HepG2 (cell line): ENCODE measurements around the gene ISOC2. TPM values are rescaled to one million over a fixed set of nuclear protein-coding genes. Genes with fewer than 3 reads are reported as not detected.

Experiments used
- EHMT2 ChIP-seq: fragments of 200-600 bp; sonication (generic); IDR thresholded peaks from 2 replicates; pipeline ENCODE4 v1.7.0; 2017; ENCODE audit warnings: antibody characterized with exemption, low read depth, low read length, borderline replicate concordance
- ERF ChIP-seq: IDR thresholded peaks from 2 replicates; pipeline ENCODE4 v1.6.1; 2018; ENCODE audit warnings: missing biosample characterization, missing genetic modification reagents
- HCFC1 ChIP-seq: fragments of 150-350 bp; IDR thresholded peaks from 2 replicates; pipeline ENCODE4 v1.6.1; 2014; ENCODE audit warnings: low read depth, low read length
- HNF4G ChIP-seq, 2 experiments: sonication (generic) in 1 of 2; formaldehyde crosslinking in 1 of 2; IDR thresholded peaks; 2 replicates each; pipeline versions ENCODE4 v1.4.0 to v1.6.1; 2011 to 2020; ENCODE audit warnings: borderline replicate concordance in 2 of 2, low read depth in 2 of 2, mild to moderate bottlenecking in 2 of 2, low read length in 1 of 2, missing genetic modification reagents in 1 of 2, moderate library complexity in 1 of 2
- KLF6 ChIP-seq: IDR thresholded peaks from 2 replicates; pipeline ENCODE4 v1.8.0; 2016; ENCODE audit warnings: missing biosample characterization, missing genetic modification reagents
- MAF1 ChIP-seq: sonication (generic); formaldehyde crosslinking; IDR thresholded peaks from 2 replicates; pipeline ENCODE4 v1.5.0; 2020; ENCODE audit warnings: missing genetic modification reagents, borderline replicate concordance
- MAFK ChIP-seq, 2 experiments: IDR thresholded peaks in 1 of 2; conservative IDR thresholded peaks in 1 of 2; 2 replicates each; pipeline ENCODE4 v1.6.1; 2011; ENCODE audit warnings: improper control_type of control experiment in 2 of 2, low read length in 2 of 2
- MED8 ChIP-seq: sonication (generic); formaldehyde crosslinking; IDR thresholded peaks from 2 replicates; pipeline ENCODE4 v1.8.1; 2023; ENCODE audit warnings: mild to moderate bottlenecking, missing genetic modification reagents; ENCODE audit not compliant: insufficient replicate concordance
- NCOA2 ChIP-seq: sonication (generic); formaldehyde crosslinking; IDR thresholded peaks from 2 replicates; pipeline ENCODE4 v1.8.0; 2022; ENCODE audit warnings: inconsistent platforms
- NFIB ChIP-seq: sonication (generic); formaldehyde crosslinking; IDR thresholded peaks from 2 replicates; pipeline ENCODE4 v1.9.0; 2021; ENCODE audit warnings: missing genetic modification reagents, mild to moderate bottlenecking, borderline replicate concordance
- RAD21 ChIP-seq: fragments of 450-650 bp; formaldehyde crosslinking; IDR thresholded peaks from 2 replicates; pipeline ENCODE4 v1.5.0; 2020; ENCODE audit warnings: mild to moderate bottlenecking
- RORA ChIP-seq: sonication (generic); formaldehyde crosslinking; IDR thresholded peaks from 2 replicates; pipeline ENCODE4 v1.5.0; 2020; ENCODE audit warnings: mild to moderate bottlenecking, missing genetic modification reagents, moderate library complexity
- SAFB2 ChIP-seq: sonication (generic); formaldehyde crosslinking; IDR thresholded peaks from 2 replicates; pipeline ENCODE4 v1.5.1; 2020; ENCODE audit warnings: missing genetic modification reagents, low read depth, mild to moderate bottlenecking, borderline replicate concordance
- SALL2 ChIP-seq: sonication (generic); formaldehyde crosslinking; IDR thresholded peaks from 2 replicates; pipeline ENCODE4 v1.8.1; 2023; ENCODE audit warnings: mild to moderate bottlenecking, missing genetic modification reagents, inconsistent platforms
- SMARCE1 ChIP-seq: fragments of 450-650 bp; IDR thresholded peaks from 2 replicates; pipeline ENCODE4 v1.6.1; 2017; ENCODE audit warnings: borderline replicate concordance
- SMC3 ChIP-seq: IDR thresholded peaks from 2 replicates; pipeline ENCODE4 v1.6.1; 2011; ENCODE audit warnings: low read length, improper control_type of control experiment
- TOPORS ChIP-seq: sonication (generic); formaldehyde crosslinking; IDR thresholded peaks from 2 replicates; pipeline ENCODE4 v1.8.0; 2023; ENCODE audit warnings: mild to moderate bottlenecking, missing genetic modification reagents
- YEATS2 ChIP-seq: sonication (generic); formaldehyde crosslinking; IDR thresholded peaks from 2 replicates; pipeline ENCODE4 v1.4.0; 2020; ENCODE audit warnings: missing genetic modification reagents, borderline replicate concordance
- ZBTB42 ChIP-seq: sonication (generic); formaldehyde crosslinking; IDR thresholded peaks from 2 replicates; pipeline ENCODE4 v1.5.0; 2020; ENCODE audit warnings: mild to moderate bottlenecking, missing genetic modification reagents
- ZNF138 ChIP-seq: sonication (generic); formaldehyde crosslinking; IDR thresholded peaks from 2 replicates; pipeline ENCODE4 v1.5.0; 2020; ENCODE audit warnings: mild to moderate bottlenecking, low read depth, missing genetic modification reagents
- ZNF232 ChIP-seq: sonication (generic); formaldehyde crosslinking; IDR thresholded peaks from 2 replicates; pipeline ENCODE4 v1.4.0; 2020; ENCODE audit warnings: missing genetic modification reagents, borderline replicate concordance
- ZNF292 ChIP-seq: sonication (generic); formaldehyde crosslinking; IDR thresholded peaks from 2 replicates; pipeline ENCODE4 v1.8.1; 2022; ENCODE audit warnings: mild to moderate bottlenecking, low read depth, missing genetic modification reagents, borderline replicate concordance
- ZNF34 ChIP-seq: sonication (generic); formaldehyde crosslinking; IDR thresholded peaks from 2 replicates; pipeline ENCODE4 v1.4.0; 2020; ENCODE audit warnings: mild to moderate bottlenecking, missing genetic modification reagents, borderline replicate concordance
- ZNF564 ChIP-seq: sonication (generic); formaldehyde crosslinking; IDR thresholded peaks from 2 replicates; pipeline ENCODE4 v1.8.1; 2023; ENCODE audit warnings: mild to moderate bottlenecking, missing genetic modification reagents
- ZNF652 ChIP-seq: IDR thresholded peaks from 2 replicates; pipeline ENCODE4 v1.6.1; 2016; ENCODE audit warnings: low read depth, borderline replicate concordance
- ZNF720 ChIP-seq: sonication (generic); formaldehyde crosslinking; IDR thresholded peaks from 2 replicates; pipeline ENCODE4 v1.4.0; 2020; ENCODE audit warnings: missing genetic modification reagents
- ZNF782 ChIP-seq: sonication (generic); formaldehyde crosslinking; IDR thresholded peaks from 2 replicates; pipeline ENCODE4 v1.4.0; 2020; ENCODE audit warnings: missing genetic modification reagents, mild to moderate bottlenecking, borderline replicate concordance
- polyA plus RNA-seq, 8 experiments: library from polyadenylated mRNA; depleted of rRNA in 3 of 8; stranded (reverse) in 7 of 8; unstranded in 1 of 8; fragments of >200 nt; fragmentation: Illumina TruSeq in 4 of 8; extraction: Trizol in 4 of 8; gene quantifications; 2 replicates each; pipeline versions ENCODE4 v1.2.1 to v1.2.3, GENCODE V29; 2011 to 2016; ENCODE audit warnings: low read depth in 4 of 8, missing spikeins in 1 of 8, mixed read lengths in 1 of 8; ENCODE audit not compliant: insufficient read depth in 1 of 8
- total RNA-seq, 5 experiments: library from RNA; depleted of rRNA; stranded (reverse); fragments of >200 nt; fragmentation: Illumina TruSeq; extraction: Trizol; gene quantifications; 2 replicates each; pipeline ENCODE4 v1.2.3, GENCODE V29; 2016; ENCODE audit warnings: low read depth in 1 of 5
- TF ChIP-seq, protein P1 (sequence below): IDR thresholded peaks from 2 replicates; pipeline ENCODE4 v1.6.1; 2016; ENCODE audit warnings: mild to moderate bottlenecking, missing biosample characterization, missing genetic modification reagents
- TF ChIP-seq, protein P2 (sequence below): sonication (generic); formaldehyde crosslinking; IDR thresholded peaks from 2 replicates; pipeline ENCODE4 v1.4.0; 2020; ENCODE audit warnings: missing genetic modification reagents

Gene ISOC2
- total and polyA plus RNA-seq, 2 of the 13 experiments (the other 11 are each of a cell fraction or from before 2014, with no cell fraction given), result 76.8 to 105 TPM

DNA sequence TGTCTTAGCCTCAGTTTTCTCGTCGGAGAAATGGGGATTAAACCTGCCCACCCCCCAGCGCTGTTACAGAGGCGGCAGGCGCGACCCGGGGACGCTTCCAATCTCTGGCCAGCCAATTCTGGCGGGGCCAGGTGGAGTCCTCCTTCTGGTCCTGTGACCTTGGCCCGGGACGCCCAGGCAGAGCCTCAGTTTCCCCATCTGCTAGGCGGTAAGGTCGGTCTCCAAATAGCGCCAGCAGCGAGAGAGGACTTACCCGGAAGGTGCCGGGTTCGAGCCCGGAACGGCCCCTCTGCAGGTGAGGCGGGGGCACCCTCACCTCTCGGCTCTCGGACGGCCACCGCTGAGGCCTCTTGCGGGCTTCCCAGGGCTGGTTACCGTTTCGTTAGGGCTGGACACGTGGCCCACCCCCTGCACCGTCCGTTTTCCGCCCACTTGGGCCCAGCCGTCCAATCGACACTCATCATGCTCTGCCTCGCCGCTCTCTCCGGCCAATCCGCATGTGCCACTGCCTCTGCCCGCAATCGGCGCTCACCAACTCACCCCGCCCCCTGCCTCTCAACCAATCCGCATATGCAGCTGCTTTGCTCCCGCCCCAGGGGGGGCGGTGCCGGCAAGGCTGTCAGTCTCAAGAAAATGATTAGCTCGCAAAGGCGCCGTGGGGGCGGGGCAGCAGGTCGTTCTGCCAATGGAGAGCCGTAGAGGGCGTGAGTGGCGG is at the start of gene ISOC2 (continued):
- TF ChIP-seq MED8 (no peak), SALL2 (no peak), EHMT2 (no peak), NCOA2 (CRISPR knock-in tag) (peak; percentile 53; the same call in 1 of the 2 replicates), ZNF782 (CRISPR knock-in tag) (no peak), ZNF138 (CRISPR knock-in tag) (no peak), ZNF232 (CRISPR knock-in tag) (0 out of 2 replicates have a peak, but pooled peaks have one; percentile 70), SAFB2 (CRISPR knock-in tag) (no peak), RORA (CRISPR knock-in tag) (no peak), NFIB (CRISPR knock-in tag) (no peak), RAD21 (CRISPR knock-in tag) (peak; percentile 68), KLF6 (CRISPR knock-in tag) (peak; percentile 33; the same call in 1 of the 2 replicates), SMARCE1 (no peak), ZNF720 (CRISPR knock-in tag) (no peak), YEATS2 (CRISPR knock-in tag) (peak; percentile 74; the same call in 1 of the 2 replicates), MAF1 (CRISPR knock-in tag) (no peak; the same call in 1 of the 2 replicates), HNF4G (IDR thresholded peaks at IDR 0.05; ENCODE audit: borderline replicate concordance, low read depth, low read length) (peak; percentile 78; the same call in 1 of the 2 replicates), HNF4G (CRISPR knock-in tag; IDR thresholded peaks at IDR 0.05; ENCODE audit: borderline replicate concordance, low read depth) (peak; percentile 35; the same call in 1 of the 2 replicates), ZNF652 (CRISPR knock-in tag) (no peak), ERF (CRISPR knock-in tag) (peak; percentile 64; the same call in 1 of the 2 replicates), ZNF34 (CRISPR knock-in tag) (no peak; the same call in 1 of the 2 replicates), HCFC1 (no peak), TOPORS (CRISPR knock-in tag) (peak; percentile 77; the same call in 1 of the 2 replicates), ZNF564 (CRISPR knock-in tag) (no peak), ZBTB42 (no peak; the same call in 1 of the 2 replicates), SMC3 (no peak), ZNF292 (CRISPR knock-in tag) (peak; percentile 62; the same call in 1 of the 2 replicates), MAFK (conservative IDR thresholded peaks at IDR 0.05 in 1 of 2, IDR thresholded peaks at IDR 0.05 in 1 of 2; ENCODE audit: low read length in 2 of 2) (peak; percentile 29; a peak in 2 of 4 replicates)
- TF ChIP-seq, protein P1, sequence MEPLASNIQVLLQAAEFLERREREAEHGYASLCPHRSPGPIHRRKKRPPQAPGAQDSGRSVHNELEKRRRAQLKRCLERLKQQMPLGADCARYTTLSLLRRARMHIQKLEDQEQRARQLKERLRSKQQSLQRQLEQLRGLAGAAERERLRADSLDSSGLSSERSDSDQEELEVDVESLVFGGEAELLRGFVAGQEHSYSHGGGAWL, result 0 out of 2 replicates have a peak, but pooled peaks have one; percentile 81
- TF ChIP-seq, protein P2, sequence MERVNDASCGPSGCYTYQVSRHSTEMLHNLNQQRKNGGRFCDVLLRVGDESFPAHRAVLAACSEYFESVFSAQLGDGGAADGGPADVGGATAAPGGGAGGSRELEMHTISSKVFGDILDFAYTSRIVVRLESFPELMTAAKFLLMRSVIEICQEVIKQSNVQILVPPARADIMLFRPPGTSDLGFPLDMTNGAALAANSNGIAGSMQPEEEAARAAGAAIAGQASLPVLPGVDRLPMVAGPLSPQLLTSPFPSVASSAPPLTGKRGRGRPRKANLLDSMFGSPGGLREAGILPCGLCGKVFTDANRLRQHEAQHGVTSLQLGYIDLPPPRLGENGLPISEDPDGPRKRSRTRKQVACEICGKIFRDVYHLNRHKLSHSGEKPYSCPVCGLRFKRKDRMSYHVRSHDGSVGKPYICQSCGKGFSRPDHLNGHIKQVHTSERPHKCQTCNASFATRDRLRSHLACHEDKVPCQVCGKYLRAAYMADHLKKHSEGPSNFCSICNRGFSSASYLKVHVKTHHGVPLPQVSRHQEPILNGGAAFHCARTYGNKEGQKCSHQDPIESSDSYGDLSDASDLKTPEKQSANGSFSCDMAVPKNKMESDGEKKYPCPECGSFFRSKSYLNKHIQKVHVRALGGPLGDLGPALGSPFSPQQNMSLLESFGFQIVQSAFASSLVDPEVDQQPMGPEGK, result peak; percentile 56
